Mucosa of rectum (tissue), 2 donors: ENCODE data around the gene DUSP6.
"Not testable (repeated sequence)": the region's sequence is repeated elsewhere in the genome, so short reads cannot be mapped to it uniquely, and the experiment has no call there.

Experiments used
- H3K27ac ChIP-seq, 2 donors: one replicate each; pipeline ENCODE4 v1.7.0; 2013; ENCODE audit warnings: inconsistent platforms in 2 of 2, low read depth in 2 of 2, low read length in 2 of 2
- H3K27me3 ChIP-seq, 2 donors: one replicate each; pipeline ENCODE4 v1.7.0; 2013; ENCODE audit warnings: low read length in 2 of 2; ENCODE audit not compliant: control insufficient read depth in 2 of 2, insufficient read depth in 2 of 2
- H3K36me3 ChIP-seq, 2 donors: one replicate each; pipeline ENCODE4 v1.7.0; 2013; ENCODE audit warnings: low read length in 2 of 2; ENCODE audit not compliant: control insufficient read depth in 2 of 2, insufficient read depth in 2 of 2
- H3K4me1 ChIP-seq, 2 donors: one replicate each; pipeline ENCODE4 v1.7.0; 2013; ENCODE audit warnings: low read length in 2 of 2, mild to moderate bottlenecking in 1 of 2; ENCODE audit not compliant: control insufficient read depth in 2 of 2, insufficient read depth in 2 of 2
- H3K4me3 ChIP-seq, 2 donors: one replicate each; pipeline ENCODE4 v1.7.0; 2013; ENCODE audit warnings: low read length in 2 of 2
- H3K9ac ChIP-seq, 2 donors: one replicate each; pipeline ENCODE4 v1.7.0; 2013; ENCODE audit warnings: low read length in 2 of 2, low read depth in 1 of 2, mild to moderate bottlenecking in 1 of 2
- H3K9me3 ChIP-seq, 2 donors: one replicate each; pipeline ENCODE4 v1.7.0; 2013; ENCODE audit warnings: low read length in 2 of 2; ENCODE audit not compliant: control insufficient read depth in 2 of 2
- donor health status: healthy.
- donor health status: Normal muscosa, but diverticular disease.

The DUSP6 gene

DNA sequence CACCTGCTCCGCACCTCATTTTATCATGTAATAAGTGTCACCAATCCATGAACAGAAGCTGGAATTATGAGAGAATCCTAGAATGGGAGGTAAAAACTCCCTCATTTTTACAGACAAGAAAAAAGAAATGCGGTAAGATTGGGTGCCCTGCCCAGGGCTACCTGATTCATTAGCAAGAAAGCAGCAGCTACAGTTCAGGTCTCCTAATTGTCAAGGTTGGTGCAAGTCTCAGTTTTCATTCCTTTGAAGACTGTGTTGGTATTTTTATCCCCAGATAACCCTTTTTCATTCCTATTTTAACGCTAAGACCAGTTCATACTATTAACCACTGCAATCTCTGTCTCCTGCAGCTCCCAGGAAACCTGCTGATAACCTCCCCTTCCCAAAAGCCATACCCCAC lies 6.9 kb downstream of the DUSP6 start:
- Histone ChIP-seq H3K27me3 (no peaks in the 10 kb centered on the region), H3K9me3 (no peaks in the 10 kb centered on the region), H3K4me3 (no peak overlapping the region), H3K9ac (no peak overlapping the region), H3K27ac (no peak overlapping the region), H3K4me1 (peaks cover 24 to 31% of the 10 kb centered on the region in 2 donors), H3K36me3 (peaks cover 9 to 15% of the 10 kb centered on the region in 2 donors)

DNA sequence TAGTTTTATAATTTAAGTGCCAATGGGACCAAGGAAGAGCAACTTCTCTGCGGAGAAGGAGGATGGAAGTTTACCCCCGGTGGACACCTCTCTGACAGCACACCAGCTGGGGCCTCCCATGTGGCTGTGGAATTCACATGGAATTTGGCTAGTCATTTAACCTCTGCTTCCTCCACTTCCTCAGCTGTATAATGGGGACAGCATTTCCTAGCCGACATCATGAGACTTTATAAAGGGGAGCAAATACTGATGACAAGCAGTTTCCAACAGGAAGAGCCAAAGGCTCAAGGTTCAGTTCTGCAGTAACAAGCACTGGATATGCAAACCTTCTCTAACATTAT lies 7.5 kb downstream of the DUSP6 start:
- Histone ChIP-seq H3K4me1 (peaks cover 24 to 28% of the 10 kb centered on the region in 2 donors), H3K27ac (no peak overlapping the region), H3K36me3 (peaks cover 9 to 15% of the 10 kb centered on the region in 2 donors)

DNA sequence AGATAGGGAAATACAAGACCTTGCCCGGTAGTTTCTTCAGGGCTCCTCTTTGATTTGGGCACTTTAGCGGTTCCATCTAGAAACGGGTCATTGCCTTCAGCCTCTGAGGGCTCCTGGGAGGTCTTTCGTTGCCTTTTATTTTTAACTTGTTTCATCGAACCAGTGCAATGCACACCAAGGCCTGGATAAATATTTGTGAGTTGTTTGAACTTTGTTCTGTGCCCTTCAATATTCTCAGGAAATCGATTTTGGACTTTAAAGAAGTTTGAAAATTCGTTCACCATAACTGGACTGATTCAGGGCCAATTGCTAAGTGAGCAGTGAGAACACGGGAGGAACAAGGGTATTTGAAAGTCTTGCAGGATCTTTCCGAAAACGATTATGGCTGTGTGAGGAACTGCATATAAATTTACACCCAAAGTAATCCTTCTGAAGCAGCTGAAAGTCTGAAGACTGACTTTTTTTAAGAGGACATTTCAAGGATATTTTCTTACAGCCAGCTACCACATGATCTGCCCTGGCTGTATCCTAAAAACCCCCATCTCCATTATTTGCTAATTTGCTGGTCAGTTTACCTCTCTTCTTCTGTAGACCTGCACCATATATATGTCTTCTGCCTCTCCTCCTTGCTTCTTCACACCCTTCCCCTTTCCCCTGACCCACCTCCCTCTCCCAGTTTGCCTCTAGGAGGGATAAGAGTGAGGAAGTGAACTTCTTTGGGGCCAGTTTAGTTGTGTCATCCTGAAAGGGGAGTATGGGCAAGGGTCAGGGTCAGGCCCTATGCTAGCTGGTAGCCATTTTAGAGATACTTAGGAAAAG lies 8.0 kb downstream of the DUSP6 start:
- Histone ChIP-seq H3K27me3 (no peaks in the 10 kb centered on the region), H3K27ac (no peak overlapping the region), H3K9me3 (no peaks in the 10 kb centered on the region), H3K4me1 (peaks cover 23% of the 10 kb centered on the region in 2 donors), H3K4me3 (no peak overlapping the region), H3K9ac (no peak overlapping the region), H3K36me3 (peaks cover 8 to 11% of the 10 kb centered on the region in 2 donors)

More for the DNA sequence above, 7.5 kb downstream of the DUSP6 start:
- H3K9ac ChIP-seq = no peak overlapping the region
- H3K4me3 ChIP-seq = no peak overlapping the region
- no peaks in the 10 kb centered on the region for H3K27me3 ChIP-seq
- no peaks in the 10 kb centered on the region for H3K9me3 ChIP-seq

DNA sequence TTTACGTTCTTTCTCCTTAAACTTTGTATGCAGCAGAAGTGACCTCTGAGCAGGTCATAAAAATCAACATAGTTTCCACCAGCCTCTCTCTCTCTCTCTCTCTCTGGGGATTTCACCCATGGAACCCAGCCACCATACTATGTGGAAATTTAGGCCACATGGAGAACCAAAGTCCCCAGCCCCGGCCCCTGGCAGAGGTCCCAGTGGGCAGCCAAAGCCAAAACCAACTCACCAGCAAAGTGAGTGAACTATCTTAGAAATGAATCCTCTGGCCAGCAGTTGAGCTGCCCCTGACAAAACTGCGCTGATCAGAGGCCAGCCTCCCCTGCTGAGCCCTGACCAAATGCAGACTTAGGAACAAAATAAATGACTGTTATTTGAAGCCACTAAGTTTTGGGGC lies 9.2 kb downstream of the DUSP6 start:
- Histone ChIP-seq H3K4me1 (peaks cover 18 to 20% of the 10 kb centered on the region in 2 donors), H3K9ac (no peak overlapping the region), H3K9me3 (no peaks in the 10 kb centered on the region), H3K27ac (no peak overlapping the region), H3K36me3 (peaks cover 0 to under 1% of the 10 kb centered on the region in 2 donors), H3K4me3 (no peak overlapping the region), H3K27me3 (no peaks in the 10 kb centered on the region)

DNA sequence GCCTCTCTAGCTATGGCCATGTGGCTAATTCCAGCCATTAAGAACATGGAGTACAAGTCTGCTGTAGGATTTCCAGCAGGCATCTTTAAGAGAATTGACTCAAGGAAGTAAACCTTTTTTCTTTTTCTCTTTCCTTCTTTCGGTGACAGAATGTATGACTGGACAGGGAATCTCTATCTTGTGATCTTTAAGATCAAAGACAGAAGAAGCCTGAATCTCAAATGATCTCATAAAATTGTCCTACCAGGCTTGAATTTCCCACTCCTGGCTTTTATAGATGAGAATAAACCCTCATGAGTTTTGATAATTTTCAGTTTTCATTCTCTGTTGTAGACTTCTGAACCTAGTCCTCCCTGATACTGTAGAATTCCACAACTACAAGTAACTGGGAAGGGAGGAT lies 11.4 kb downstream of the DUSP6 start:
- H3K4me1 ChIP-seq = peaks cover 2 to 4% of the 10 kb centered on the region in 2 donors
- no peaks in the 10 kb centered on the region for H3K9me3 ChIP-seq
- no peak overlapping the region for H3K9ac ChIP-seq
- H3K27me3 ChIP-seq = no peaks in the 10 kb centered on the region
- H3K27ac ChIP-seq = no peak overlapping the region
- H3K36me3 ChIP-seq = no peaks in the 10 kb centered on the region
- H3K4me3 ChIP-seq = no peak overlapping the region

DNA sequence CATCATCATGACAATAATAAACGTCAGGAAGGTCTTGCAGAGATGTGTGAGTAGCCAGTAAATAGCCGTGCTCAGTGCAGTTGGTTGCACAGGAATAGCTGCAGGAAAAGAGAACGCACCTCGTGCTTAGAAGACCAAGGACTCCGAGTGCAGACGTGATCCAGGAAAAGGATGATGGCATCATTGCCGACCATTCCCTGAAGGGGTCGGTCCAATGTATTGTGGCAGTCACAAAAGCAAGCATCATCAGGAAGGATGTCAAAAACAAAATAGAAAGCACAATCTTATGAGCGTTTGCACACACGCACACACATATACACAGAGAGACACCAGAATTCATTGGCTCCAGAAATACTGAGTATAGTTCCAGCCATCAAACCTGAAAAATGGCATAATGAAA lies 12.8 kb downstream of the DUSP6 start:
- H3K27ac ChIP-seq = no peak overlapping the region
- no peaks in the 10 kb centered on the region for H3K27me3 ChIP-seq
- H3K4me3 ChIP-seq = no peak overlapping the region
- no peaks in the 10 kb centered on the region for H3K9me3 ChIP-seq
- no peak overlapping the region for H3K9ac ChIP-seq
- no peaks in the 10 kb centered on the region for H3K36me3 ChIP-seq
- H3K4me1 ChIP-seq = no peaks in the 10 kb centered on the region

DNA sequence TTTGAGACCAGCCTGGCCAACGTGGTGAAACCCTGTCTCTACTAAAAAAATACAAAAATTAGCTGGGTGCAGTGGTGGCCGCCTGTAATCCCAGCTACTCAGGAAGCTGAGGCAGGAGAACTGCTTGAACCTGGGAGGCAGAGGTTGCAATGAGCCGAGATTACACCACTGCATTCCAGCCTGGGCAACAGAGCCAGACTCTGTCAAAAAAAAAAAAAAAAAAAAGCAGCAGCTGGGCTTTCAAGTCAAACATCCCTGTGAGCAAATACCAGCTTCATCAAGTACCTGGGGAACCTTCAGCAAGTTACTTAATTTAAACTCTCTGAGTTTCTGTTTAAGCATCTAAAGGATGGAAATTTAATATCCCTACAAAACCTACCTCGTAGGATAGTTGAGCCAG lies 15.2 kb downstream of the DUSP6 start:
- not testable (repeated sequence) for H3K27me3 ChIP-seq, H3K36me3 ChIP-seq, H3K9ac ChIP-seq, H3K4me3 ChIP-seq, H3K27ac ChIP-seq, H3K9me3 ChIP-seq, H3K4me1 ChIP-seq

DNA sequence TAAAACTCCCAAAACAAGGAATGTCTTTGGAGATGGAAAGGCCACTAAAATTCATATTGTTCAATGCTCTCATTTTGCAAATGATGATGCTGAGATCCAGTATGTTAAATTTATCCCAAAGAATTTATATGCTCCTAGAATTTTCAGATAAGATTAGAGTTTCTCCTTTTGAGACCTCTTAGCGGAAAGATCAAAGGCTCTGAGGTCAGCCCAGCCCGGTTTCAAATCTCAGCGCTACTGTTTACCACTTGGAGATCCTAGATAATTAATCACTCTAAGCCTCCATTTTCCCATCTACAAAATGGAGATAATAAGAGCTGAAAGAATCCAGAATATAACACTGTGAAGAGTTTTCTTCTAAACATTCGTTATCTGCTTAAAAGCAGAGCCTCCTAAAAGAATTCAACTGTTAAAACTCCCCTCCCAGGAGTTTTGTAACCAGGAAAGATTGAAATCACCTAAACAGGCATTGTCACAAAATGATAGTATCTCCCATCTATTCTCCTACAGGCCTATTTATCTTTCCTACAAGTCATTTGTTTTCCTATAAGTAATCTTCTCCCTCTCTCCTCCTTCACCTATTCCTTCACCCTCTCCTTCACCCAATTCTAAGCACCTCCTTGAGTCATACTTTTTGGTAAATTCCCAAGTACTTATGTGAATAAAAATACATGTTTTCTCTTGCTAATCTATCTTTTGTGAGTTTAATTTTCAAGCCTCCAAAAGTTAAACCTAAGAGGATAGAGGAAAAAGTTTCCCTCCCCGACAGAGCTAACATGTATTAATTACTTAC lies 16.7 kb downstream of the DUSP6 start:
- no peak overlapping the region for H3K4me3 ChIP-seq
- no peaks in the 10 kb centered on the region for H3K36me3 ChIP-seq
- no peak overlapping the region for H3K27ac ChIP-seq
- no peaks in the 10 kb centered on the region for H3K27me3 ChIP-seq
- H3K9me3 ChIP-seq = no peaks in the 10 kb centered on the region
- H3K4me1 ChIP-seq = no peaks in the 10 kb centered on the region
- no peak overlapping the region for H3K9ac ChIP-seq

DNA sequence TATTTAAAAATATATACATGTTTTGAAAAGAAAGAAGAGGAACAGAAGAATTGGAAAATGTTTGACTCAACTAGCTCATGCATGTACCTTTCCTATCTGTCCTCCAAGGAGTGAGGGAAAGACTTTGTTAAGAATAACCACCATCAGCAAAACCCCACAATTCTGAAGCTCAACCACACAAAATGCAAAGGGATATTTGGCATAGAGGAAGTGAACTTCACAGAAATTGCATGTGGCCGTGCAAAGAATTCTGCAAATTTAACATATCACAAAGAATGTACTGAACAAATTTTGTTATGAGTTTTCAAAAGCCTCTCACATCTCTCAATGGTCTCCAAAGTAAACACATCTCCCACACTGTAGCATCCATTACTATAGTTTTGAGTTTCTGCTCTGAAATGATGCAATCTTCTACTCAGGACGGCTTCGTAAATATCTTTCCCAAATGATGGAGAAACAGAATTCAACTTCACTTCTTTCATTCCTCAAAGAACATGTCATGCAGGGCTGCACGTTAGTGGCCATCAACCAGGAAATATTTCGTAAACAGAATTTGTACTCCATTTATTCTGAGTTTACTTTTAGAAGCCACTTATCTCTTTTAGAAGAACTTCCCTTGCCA lies 17.6 kb downstream of the DUSP6 start:
- Histone ChIP-seq H3K9me3 (no peaks in the 10 kb centered on the region), H3K9ac (no peak overlapping the region), H3K27me3 (no peaks in the 10 kb centered on the region), H3K27ac (no peak overlapping the region), H3K36me3 (no peaks in the 10 kb centered on the region), H3K4me3 (no peak overlapping the region), H3K4me1 (no peaks in the 10 kb centered on the region)
